HG03469 (cell line): ENCODE results near the gene VAV2.

Experiments used
- ATAC-seq: cut with Tn5 transposase; IDR thresholded peaks from one replicate; pipeline ENCODE4 v1.9.1; 2021; ENCODE audit warnings: mild to moderate bottlenecking, moderate library complexity, moderate number of reproducible peaks; ENCODE audit not compliant: unreplicated experiment

The VAV2 gene

GRCh38 chr9:133828338-133828997 lies 163.7 kb downstream of the VAV2 start:
- ATAC-seq = no peak

DNA sequence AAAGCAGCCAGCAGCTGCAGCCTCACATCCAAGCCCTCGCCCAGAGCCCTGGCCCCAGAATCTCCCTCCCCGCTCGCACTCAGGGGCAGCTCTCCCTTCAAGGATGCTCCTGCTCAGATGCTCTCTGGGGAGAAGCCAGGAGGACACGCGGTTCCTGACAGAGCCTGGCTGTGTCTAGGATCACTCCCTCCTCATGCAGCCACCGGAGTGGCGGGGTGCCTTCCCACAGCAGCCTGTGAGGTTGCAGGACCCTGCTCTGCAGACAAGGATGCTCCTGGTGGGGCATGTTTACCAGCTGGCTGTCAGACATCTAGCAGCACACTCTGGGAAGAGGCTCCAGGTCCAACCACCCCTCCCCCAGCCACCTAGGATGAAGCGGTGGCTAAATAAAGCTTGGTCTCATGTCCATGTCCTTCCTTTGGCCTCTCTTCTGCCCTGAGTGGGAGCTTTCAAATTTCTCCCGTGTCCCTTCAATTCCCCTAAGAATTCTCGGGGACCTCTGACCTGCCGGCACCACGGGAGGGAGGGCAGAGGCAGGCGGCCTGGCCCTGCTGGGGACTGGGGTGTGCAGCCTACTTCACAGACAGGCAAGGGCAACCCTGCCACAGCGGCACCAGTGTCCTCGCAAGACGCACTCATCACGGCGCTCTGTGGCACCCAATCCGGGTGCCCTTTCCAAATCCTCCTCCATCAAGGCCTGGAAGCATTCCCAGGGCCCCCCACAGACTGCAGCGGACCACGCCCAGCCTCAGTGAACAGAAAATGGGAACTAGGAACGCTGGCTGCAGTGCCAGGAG lies 165.6 kb downstream of the VAV2 start:
- ATAC-seq = no peak

DNA sequence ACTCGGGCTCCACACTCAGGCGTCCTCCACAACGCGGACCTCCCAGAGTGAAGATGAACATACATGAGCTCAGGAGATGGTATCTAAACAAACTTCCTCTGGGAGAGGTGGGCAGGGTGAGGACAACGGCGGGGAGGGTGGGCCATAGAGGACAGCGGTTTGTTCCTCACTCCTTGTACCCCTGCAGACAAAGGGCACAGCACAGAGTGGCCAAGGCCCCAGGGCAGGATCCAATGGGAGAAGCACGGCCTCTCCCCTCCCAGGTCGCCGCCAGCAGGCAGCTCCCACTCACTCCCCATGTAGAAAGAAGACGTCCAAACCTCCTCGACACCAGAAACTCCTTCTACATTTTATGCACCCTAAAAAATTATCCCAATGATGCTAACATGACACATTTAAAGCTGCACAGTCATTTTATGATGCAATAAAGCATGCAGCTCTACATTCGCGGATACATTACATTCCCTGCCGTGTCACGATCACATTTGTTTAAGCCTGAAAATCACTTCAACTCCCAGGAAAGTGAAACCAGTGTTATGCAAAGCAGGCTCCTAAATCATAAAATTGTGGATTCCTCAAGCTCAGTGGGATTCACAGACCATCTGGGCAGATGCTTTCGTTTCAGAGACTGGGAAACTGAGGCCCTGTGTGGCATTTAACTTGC lies 166.4 kb downstream of the VAV2 start:
- no peak for ATAC-seq

GRCh38 chr9:133824802-133825186 lies 167.3 kb downstream of the VAV2 start:
- no peak for ATAC-seq

DNA sequence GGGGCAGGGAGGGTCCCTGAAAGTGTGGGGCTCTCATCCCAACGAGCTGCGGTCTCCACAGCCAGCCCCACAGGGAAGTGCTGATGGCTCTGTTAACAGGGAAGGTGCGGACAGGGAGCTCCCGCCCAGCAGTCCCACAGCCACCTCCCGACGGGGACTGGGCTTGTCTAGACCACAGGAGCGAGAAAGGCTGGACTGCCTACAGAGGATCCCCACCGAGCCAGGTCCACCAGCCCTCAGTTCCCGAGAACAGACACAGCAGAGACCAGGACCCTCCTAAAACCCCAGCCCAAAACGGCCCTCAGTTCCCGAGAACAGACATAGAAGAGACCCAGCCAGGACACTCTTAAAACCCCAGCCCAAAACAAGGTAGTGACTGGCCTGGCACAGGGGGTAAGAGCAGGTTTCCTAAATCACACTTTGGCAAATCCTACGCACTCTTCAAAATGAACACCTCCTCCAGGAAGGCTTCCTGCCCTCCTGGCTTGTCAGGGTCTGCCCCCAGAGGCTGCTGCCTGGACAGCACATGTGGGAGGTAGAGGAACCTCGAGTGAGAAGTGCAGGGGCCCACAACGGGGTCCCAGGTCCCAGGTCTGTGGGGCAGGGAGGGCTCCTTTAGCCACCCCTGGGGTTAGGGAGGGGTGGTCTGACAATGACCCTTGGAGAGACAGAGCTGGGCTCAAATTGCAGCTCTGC lies 167.9 kb downstream of the VAV2 start:
- no peak for ATAC-seq

DNA sequence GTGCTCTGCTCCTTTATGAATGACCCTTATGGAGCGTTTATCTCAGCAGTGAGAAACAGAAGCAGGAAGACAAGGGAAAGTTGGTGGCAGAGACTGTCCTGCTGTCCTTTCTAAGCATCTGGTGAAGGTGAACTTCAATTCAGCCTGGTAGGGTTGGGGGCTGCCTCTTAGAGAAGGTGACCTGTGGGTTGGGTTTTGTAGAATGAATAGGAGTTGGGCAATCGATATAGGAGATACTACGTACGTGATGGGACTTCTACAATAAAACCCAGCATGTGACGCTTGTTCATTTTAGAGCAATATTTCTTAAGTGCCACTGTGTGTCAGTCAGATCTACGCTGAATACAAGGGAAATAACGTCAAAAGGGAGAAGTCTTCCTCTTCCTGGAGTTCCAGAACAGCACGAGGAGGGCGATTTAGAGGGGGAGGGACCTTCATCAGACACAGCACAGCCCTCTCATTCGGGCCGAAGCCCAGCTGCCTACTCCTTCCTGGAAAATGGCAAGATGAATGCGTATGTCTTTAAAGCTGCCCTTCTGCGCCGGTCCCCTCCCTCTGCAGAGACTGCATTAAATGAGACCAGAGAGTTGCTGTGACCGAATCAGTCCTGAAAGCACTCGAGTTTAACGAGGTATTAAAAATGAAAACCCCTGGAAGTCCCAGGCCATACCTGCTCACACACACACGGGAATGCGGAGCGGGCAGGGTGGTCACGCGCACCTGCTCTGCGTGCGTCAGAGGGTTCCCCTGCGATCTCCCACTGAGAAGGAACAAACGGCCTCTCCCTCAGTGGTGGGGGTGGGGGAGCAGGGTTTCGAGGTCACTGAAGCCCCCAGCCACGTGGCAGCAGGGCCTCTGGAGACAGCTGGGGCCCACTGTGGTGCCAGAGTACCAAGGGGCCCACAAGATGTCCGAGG lies 168.7 kb downstream of the VAV2 start:
- ATAC-seq = no peak

- ATAC-seq = no peak
Observed at GRCh38 chr9:133822430-133823065, 169.6 kb downstream of the VAV2 start.

- ATAC-seq = no peak
Observed at GRCh38 chr9:133821601-133822429, 170.3 kb downstream of the VAV2 start.

GRCh38 chr9:133819923-133820322 lies 172.2 kb downstream of the VAV2 start:
- no peak for ATAC-seq

GRCh38 chr9:133818444-133818843 lies 173.7 kb downstream of the VAV2 start:
- ATAC-seq = no peak

DNA sequence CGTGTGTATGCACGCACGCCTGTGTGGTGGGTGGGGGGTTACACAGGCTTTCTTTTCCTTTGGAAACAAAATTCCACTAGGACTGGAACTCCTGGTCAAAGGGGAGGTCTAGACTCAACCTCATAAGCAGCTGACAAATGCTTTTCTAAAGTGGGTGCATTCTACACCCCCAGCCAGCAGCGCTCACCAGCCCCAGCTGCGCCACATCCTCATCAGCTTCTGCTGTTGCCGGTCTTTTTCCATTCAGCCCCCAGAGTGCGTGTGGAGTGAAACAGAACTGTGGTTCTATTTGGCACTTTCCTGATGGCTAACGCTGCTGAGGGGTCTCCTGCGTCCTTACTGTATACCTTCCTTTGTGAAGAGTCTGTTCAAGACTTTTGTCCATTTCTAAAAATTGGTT lies 176.3 kb downstream of the VAV2 start:
- no peak for ATAC-seq

DNA sequence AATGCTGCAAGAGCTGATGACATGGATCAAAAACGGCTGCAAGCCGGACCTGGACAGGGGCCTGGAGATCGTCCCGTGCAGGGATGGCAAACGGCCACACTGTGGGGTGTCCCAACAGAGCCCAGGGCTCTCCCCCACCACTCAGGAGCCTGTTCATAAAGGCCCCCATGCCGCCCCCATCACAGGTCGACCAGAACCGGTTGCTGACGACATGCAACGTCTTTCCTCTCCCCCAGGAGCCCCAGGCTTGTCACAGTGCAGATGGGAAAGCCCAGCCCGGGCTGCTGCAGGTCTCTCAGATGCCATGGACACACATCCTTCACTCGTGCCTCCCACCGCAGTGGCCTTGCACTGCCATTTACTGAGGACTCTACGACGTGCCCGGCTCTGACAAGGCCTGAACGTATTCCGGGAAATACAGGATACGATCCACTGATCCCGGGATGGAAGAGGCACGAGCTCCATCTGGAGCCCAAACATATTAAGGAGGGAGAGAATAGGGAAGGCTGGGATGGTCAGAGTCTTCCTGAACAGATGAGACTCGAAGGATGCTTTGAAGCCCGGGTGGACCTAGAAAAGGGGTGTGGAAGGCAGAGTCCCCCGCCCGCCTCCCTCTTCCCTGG lies 177.4 kb downstream of the VAV2 start:
- ATAC-seq = no peak

DNA sequence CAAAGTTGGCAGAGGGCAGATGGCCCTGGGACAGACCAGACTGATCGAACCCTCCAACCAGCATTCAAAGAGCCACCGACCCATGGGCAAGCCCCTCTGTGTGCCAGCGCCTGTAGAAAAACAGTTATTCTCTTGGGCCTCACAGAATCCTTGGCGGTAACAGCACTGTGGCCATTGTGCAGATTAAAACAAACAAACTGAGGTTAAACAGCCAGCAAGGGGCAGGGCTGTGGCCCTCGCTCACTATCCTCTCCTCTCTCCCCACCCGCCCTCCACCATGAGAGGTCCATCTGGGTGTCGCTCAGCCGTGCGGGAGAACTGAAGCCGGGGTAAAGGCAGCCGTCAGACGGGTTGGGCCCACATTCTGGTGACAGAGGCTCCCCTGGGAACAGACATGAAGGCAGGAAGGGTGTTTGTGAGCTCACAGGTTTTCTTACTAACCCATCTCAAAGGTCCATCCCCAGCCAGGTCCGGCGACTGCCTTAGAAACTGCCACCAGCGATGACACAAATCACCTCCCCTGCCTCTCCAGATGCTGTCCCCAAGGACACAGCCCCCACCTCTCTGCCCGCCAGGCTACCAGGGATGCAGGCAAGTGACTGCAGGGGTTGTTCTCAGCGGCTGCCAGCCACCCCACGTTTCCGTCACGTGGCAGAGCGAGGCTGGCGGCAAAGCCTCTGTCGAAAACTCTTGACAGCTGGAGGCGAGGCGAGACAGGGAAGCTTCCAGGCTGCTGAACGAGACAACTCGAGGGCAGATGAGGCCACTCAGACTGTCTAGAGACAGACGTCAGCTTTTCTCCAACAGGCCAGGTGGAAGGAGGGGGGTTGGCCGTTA lies 178.2 kb downstream of the VAV2 start:
- ATAC-seq = no peak

- ATAC-seq = no peak
Observed at GRCh38 chr9:133812941-133813748, 179.0 kb downstream of the VAV2 start.

- ATAC-seq = no peak
Observed at GRCh38 chr9:133812077-133812868, 179.9 kb downstream of the VAV2 start.

DNA sequence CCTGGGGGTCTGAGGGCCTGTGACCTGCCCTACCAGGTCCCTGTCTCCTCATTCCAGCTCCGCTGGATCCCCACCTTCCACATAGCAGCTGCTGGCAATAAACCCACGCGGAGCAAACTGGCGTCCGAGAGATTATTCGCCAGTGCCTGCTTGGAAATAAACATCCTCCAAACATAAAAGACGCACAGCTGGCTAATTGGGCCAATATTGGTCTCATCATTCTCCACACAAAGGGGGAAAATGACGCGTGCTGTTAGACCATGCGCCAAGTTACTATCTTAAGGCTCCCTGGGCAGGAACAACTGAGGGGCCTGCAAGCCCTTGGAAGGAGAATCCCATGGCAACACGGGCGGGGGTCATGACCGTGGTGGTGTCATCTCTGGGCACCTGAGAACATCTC lies 180.7 kb downstream of the VAV2 start:
- no peak for ATAC-seq
